Measurements from ENCODE around the gene DROSHA. TPM values are rescaled to one million over a fixed set of nuclear protein-coding genes. Genes with fewer than 3 reads are reported as not detected.

DROSHA gene, protein sequence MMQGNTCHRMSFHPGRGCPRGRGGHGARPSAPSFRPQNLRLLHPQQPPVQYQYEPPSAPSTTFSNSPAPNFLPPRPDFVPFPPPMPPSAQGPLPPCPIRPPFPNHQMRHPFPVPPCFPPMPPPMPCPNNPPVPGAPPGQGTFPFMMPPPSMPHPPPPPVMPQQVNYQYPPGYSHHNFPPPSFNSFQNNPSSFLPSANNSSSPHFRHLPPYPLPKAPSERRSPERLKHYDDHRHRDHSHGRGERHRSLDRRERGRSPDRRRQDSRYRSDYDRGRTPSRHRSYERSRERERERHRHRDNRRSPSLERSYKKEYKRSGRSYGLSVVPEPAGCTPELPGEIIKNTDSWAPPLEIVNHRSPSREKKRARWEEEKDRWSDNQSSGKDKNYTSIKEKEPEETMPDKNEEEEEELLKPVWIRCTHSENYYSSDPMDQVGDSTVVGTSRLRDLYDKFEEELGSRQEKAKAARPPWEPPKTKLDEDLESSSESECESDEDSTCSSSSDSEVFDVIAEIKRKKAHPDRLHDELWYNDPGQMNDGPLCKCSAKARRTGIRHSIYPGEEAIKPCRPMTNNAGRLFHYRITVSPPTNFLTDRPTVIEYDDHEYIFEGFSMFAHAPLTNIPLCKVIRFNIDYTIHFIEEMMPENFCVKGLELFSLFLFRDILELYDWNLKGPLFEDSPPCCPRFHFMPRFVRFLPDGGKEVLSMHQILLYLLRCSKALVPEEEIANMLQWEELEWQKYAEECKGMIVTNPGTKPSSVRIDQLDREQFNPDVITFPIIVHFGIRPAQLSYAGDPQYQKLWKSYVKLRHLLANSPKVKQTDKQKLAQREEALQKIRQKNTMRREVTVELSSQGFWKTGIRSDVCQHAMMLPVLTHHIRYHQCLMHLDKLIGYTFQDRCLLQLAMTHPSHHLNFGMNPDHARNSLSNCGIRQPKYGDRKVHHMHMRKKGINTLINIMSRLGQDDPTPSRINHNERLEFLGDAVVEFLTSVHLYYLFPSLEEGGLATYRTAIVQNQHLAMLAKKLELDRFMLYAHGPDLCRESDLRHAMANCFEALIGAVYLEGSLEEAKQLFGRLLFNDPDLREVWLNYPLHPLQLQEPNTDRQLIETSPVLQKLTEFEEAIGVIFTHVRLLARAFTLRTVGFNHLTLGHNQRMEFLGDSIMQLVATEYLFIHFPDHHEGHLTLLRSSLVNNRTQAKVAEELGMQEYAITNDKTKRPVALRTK (N-terminal part only)
- total RNA-seq, result 10 to 100 TPM; 29.4 to 62.4 (median 50.2) TPM

DNA sequence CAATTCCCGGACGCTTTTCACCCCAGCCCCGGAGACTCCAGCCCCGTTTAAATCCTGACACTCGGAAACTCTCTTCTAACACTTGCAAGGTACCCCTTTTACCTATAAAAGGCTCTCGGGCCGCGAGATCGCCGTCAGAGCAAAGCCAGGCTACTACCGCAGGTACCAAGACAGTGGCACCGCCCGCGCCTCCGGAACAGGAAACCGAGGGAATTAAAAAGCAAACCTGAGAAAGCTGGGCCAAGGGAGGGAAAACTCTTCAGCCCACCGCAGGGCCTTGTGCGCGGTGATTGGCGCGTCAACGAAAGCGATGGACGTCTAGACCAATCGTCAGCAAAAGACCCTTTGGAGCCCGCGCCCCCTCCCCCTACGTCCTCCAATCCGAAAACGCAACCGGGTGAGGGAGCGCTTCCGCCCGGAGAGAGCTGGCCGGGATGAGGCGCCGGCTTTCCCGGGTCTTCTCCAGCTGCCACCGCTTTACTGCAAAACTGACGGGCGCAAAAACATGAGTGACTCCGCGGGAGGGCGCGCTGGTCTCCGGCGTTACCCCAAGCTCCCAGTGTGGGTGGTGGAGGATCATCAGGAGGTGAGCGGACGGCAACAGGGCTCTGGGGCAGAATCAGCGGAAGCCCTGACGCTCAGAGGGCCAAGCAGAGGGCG lies at the start of gene DROSHA, which contains the start of gene C5orf22:
DROSHA (minus strand) TSS at position 206 of the 660 bp plus-strand sequence. CDS start 3,034 bp downstream, outside the sequence.
C5orf22 (plus strand) TSS at position 414 of the 660 bp plus-strand sequence; CDS start at position 506, 92 bp downstream.
- DNase-seq (ENCODE audit: low spot score) (peak; percentile 73), ATAC-seq (ENCODE audit: low FRiP score) (peak; percentile 99)
- TF ChIP-seq, protein P1, sequence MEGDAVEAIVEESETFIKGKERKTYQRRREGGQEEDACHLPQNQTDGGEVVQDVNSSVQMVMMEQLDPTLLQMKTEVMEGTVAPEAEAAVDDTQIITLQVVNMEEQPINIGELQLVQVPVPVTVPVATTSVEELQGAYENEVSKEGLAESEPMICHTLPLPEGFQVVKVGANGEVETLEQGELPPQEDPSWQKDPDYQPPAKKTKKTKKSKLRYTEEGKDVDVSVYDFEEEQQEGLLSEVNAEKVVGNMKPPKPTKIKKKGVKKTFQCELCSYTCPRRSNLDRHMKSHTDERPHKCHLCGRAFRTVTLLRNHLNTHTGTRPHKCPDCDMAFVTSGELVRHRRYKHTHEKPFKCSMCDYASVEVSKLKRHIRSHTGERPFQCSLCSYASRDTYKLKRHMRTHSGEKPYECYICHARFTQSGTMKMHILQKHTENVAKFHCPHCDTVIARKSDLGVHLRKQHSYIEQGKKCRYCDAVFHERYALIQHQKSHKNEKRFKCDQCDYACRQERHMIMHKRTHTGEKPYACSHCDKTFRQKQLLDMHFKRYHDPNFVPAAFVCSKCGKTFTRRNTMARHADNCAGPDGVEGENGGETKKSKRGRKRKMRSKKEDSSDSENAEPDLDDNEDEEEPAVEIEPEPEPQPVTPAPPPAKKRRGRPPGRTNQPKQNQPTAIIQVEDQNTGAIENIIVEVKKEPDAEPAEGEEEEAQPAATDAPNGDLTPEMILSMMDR (IDR thresholded peaks at IDR 0.05), result no peak

DNA sequence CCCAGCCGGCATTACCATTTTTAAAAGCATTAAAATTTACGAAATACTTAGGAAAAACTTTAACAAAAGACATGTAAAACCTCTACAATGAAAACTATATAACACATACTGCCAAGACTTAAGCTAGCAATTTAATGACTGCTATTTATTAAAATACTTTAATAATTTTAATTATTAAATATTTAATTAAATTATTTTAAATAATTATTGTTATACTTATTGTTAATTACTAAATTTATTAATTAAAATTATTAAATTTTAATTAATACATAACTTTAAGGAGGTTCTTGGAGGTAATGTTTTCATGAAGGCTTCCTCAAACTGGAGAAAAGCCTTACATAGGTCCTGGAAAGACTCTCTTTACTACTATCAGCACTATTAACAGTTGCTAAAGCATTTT lies 47.7 kb upstream of the DROSHA start:
- TF ChIP-seq, protein P1 (IDR thresholded peaks at IDR 0.05), result no peak
- DNase-seq (ENCODE audit: low spot score) (no peak), ATAC-seq (ENCODE audit: low FRiP score) (no peak)

DNA sequence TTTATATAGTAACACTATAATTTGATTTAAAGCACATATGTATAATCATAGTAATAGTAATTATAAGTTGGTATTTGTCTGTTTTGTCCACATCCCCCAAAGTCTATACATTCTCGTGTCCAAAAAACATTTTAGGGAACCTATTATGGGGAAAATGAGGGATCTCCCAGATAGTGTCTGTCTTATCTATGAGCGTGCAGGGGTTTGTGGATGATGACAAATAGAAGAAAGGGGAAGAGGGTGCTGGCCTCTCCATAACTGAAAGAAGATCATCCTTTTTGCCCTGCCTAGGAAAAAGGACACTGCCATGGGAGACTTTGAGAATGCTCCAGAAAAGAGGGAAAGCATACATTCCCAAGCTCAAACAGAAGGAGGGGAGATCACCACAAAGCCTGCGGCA lies 45.5 kb upstream of the DROSHA start:
- TF ChIP-seq, protein P1 (IDR thresholded peaks at IDR 0.05), result no peak
- no peak for ATAC-seq (ENCODE audit: low FRiP score)
- no peak for DNase-seq (ENCODE audit: low spot score)

DNA sequence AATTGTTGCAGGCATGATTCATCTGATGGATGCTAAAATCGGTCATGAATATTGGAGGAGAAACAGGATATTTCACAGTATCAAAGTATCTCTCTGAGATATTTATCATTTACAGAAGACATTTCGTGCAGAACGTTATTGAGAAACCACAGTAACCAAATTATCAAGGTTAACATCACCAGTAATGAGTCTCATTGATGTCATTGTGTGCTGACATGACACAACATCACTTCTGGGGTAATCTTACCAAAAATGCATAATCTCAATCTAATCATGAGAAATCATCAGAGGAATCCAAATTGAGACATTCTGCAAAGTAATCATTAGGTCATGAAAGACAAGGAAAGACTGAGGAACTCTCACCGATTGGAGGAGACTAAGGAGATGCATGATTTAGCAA lies 42.9 kb upstream of the DROSHA start:
- DNase-seq (ENCODE audit: low spot score), result no peak
- TF ChIP-seq, protein P1 (IDR thresholded peaks at IDR 0.05), result no peak
- ATAC-seq (ENCODE audit: low FRiP score), result no peak

DNA sequence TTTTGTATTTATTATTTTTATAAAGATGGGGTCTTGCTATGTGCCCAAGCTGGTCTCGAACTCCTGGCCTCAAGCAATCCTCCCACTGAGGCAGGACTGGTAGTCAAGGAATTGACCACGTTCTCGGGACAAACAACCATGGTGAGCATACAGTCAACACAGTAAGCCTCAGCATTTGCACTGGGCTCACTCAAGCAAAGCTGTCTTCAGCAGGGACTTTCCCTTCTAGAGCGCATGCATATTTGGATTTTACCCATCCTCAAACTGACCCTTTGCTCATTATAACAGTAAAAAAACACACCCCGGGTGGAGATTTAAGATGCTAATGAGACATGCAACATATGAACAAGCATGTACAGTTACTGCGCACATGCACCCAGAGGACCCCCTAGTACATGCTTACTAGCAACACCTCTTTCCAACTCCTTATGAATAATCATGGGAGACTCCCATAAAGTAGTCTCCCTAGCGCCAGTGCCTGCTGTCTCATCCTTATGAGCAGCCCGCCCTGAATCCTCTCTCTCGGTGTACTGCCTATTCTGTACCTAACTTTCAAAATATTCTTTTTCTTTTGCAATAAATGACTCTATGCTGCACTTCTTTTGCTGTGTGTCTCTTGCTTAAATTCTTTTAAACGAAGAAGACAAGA lies 41.7 kb upstream of the DROSHA start:
- DNase-seq (ENCODE audit: low spot score) (no peak), ATAC-seq (ENCODE audit: low FRiP score) (no peak)
- TF ChIP-seq, protein P1 (IDR thresholded peaks at IDR 0.05), result no peak

DNA sequence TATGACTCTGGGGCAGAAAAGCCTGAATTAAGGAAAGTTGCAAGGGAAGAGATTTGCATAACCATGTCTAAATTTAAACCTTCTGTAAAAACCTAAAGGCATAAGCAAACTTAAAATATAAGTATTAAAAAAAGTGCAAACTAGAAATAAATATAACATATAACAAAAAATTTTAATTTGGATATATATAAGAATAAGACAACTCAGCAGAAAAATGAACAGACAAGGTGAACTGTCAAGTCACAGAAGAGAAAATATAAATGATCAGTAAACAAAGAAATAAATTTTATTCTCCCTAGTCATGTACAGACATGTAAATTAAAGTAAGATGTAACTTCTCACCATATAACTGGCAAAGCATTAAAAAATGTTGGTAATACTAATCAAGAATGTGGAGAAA lies 37.2 kb upstream of the DROSHA start:
- TF ChIP-seq, protein P1 (IDR thresholded peaks at IDR 0.05), result no peak
- DNase-seq (ENCODE audit: low spot score) (no peak), ATAC-seq (ENCODE audit: low FRiP score) (no peak)
